ENCODE data around the gene ADGRB3.

- TF ChIP-seq CTCF (IDR thresholded peaks at IDR 0.05) (no peak), POLR2AphosphoS5 (IDR thresholded peaks at IDR 0.05) (no peak)
These were observed 41.5 kb upstream of the ADGRB3 start for GRCh38 chr6:68593558-68593957.
